PC-3 (cell line): Measurements from ENCODE around the gene IGFALS. TPM values are rescaled to one million over a fixed set of nuclear protein-coding genes. Genes with fewer than 3 reads are reported as not detected.
A peak's percentile ranks its signal among the peaks of the same experiment; 100 is the strongest.

Source experiments
- ATAC-seq: fragments of 200-7000 bp; cut with Tn5 transposase; 2 replicates; pipeline ENCODE4 v1.9.1; 2020; ENCODE audit warnings: mild to moderate bottlenecking, moderate library complexity
- BruUV-seq: library from RNA; stranded (reverse); fragments of 400-500 nt; replicated peaks from 2 replicates; lab custom pipeline; 2021; lab: Mats Ljungman, UMichigan
- CTCF ChIA-PET: fragments of 300-600 bp; sonication (Branson Sonifier 250); formaldehyde crosslinking; loops from one replicate; lab custom pipeline; 2022; ENCODE audit warnings: antibody characterized with exemption; lab: Charles Lee
- POLR2A ChIA-PET: fragments of 300-600 bp; sonication (Branson Sonifier 250); formaldehyde crosslinking; loops from one replicate; lab custom pipeline; 2022; ENCODE audit warnings: antibody characterized with exemption; ENCODE audit not compliant: unreplicated experiment; lab: Charles Lee
- DNase-seq: peaks from one replicate; pipeline ENCODE4 v3.0.0-alpha.2; 2015
- H2AFZ ChIP-seq: fragments of 300-600 bp; sonication (generic); 2 replicates; pipeline ENCODE4 v1.6.0; 2016; ENCODE audit warnings: antibody characterized with exemption, low read length
- H3F3A ChIP-seq: fragments of 300-600 bp; sonication (generic); one replicate; pipeline ENCODE4 v1.6.0; 2017; ENCODE audit warnings: antibody characterized with exemption, low read length, control low read depth, mild to moderate bottlenecking; ENCODE audit not compliant: unreplicated experiment
- H3K27ac ChIP-seq: fragments of 300-600 bp; sonication (generic); 2 replicates; pipeline ENCODE4 v1.5.1; 2016; ENCODE audit warnings: mild to moderate bottlenecking, low read length
- H3K27me3 ChIP-seq: fragments of 300-600 bp; sonication (generic); 2 replicates; pipeline ENCODE4 v1.6.1; 2016; ENCODE audit warnings: low read length, mixed read lengths
- H3K36me3 ChIP-seq: fragments of 300-600 bp; sonication (generic); 2 replicates; pipeline ENCODE4 v1.6.1; 2016; ENCODE audit warnings: low read depth, mixed run types, low read length, mixed read lengths
- H3K4me1 ChIP-seq: fragments of 300-600 bp; sonication (generic); 2 replicates; pipeline ENCODE4 v1.5.1; 2016; ENCODE audit warnings: low read length; ENCODE audit not compliant: insufficient read depth
- H3K4me2 ChIP-seq: fragments of 300-600 bp; sonication (generic); 2 replicates; pipeline ENCODE4 v1.6.0; 2016; ENCODE audit warnings: low read length
- H3K4me3 ChIP-seq: fragments of 300-600 bp; sonication (generic); 2 replicates; pipeline ENCODE4 v1.5.1; 2016; ENCODE audit warnings: mild to moderate bottlenecking, low read length, mixed read lengths
- H3K79me2 ChIP-seq: fragments of 300-600 bp; sonication (generic); 2 replicates; pipeline ENCODE4 v1.6.1; 2017; ENCODE audit warnings: low read length, mixed read lengths
- H3K9ac ChIP-seq: fragments of 300-600 bp; sonication (generic); 2 replicates; pipeline ENCODE4 v1.6.0; 2016; ENCODE audit warnings: mild to moderate bottlenecking, low read length
- H3K9me2 ChIP-seq: fragments of 300-600 bp; sonication (generic); replicated peaks from 2 replicates; pipeline ENCODE4 v1.6.1; 2016; ENCODE audit warnings: mixed run types, low read length, mixed read lengths
- H3K9me3 ChIP-seq: fragments of 300-600 bp; sonication (generic); 2 replicates; pipeline ENCODE4 v1.6.1; 2016; ENCODE audit warnings: low read length, mixed read lengths
- H4K20me1 ChIP-seq: fragments of 300-600 bp; sonication (generic); 2 replicates; pipeline ENCODE4 v1.6.1; 2016; ENCODE audit warnings: low read length, mixed read lengths
- CTCF ChIP-seq: fragments of 300-600 bp; sonication (generic); conservative IDR thresholded peaks from 2 replicates; pipeline ENCODE4 v1.5.1; 2017; ENCODE audit warnings: antibody characterized with exemption, low read depth, mild to moderate bottlenecking, low read length
- EZH2 ChIP-seq: fragments of 300-600 bp; sonication (generic); IDR thresholded peaks from one replicate; pipeline ENCODE4 v1.6.1; 2017; ENCODE audit warnings: antibody characterized with exemption, mild to moderate bottlenecking, low read length; ENCODE audit not compliant: unreplicated experiment
- EZH2phosphoT487 ChIP-seq: fragments of 300-600 bp; sonication (generic); IDR thresholded peaks from 2 replicates; pipeline ENCODE4 v1.6.1; 2018; ENCODE audit warnings: mild to moderate bottlenecking, antibody characterized with exemption, low read length, borderline replicate concordance
- intact Hi-C: fragments of 100-400 bp; cut with micrococcal nuclease; formaldehyde crosslinking; loops from 2 replicates; pipeline ENCODE4 v1.9.0; 2023
- total RNA-seq: library from RNA; depleted of rRNA; stranded (reverse); fragments of >200 nt; gene quantifications from 2 replicates; pipeline ENCODE4 v1.2.3, GENCODE V29; 2014

Gene IGFALS
- total RNA-seq, 1 experiment from 2014 or later: not detected

DNA sequence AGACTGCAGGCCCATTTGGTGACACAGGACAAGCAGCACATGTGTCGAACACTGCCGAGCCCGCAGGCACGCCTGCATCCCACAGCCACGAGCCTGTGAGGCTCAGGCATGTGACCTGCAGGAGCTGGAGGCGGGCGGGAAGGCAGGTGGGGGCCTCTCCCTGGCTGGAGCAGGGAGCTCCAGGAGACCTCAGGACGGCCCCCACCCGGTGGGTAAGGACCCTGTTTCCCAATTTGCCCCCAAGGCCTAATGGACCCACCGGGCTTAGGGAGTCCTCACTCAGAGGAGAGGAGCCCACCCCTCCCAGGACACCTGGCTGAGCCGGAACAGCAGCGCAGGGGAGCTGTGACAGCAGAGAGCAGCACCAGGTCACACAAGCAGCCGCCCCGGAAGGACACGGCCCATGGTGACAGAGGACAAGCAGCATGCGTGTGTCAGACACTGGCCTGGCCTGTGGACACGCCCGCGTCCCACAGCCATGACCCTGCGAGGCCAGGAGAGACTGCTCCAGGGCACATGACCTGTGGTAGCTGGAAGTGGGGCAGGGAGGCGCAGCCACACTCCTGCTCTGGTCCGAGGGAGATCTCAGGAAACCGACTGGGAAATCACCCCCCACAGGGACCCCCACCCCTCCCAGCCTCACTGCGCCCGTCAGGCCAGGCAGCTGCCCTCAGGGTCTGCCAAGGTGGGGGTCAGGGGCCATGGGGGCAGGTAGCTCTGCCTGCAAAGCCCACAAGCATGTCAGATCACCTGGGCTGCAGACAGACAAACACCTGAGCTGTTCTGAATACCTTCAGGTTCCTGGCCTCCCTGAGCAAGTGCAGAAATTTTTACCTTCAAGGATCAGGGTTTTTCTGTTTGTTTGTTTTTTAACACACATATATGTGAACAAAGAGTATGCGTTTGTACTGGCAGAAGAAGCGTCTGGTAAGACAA is 13.5 kb downstream of the IGFALS start:
- Histone ChIP-seq H3K9me2 (no peaks in the 10 kb centered on the region), H3K27me3 (no peaks in the 10 kb centered on the region), H4K20me1 (no peaks in the 10 kb centered on the region), H3K9ac (no peak overlapping the region), H3K4me2 (no peak overlapping the region), H3K79me2 (peaks cover 38% of the 10 kb centered on the region), H3K27ac (no peak overlapping the region), H3K4me1 (peaks cover 11% of the 10 kb centered on the region; the same call in 1 of the 2 replicates), H3K4me3 (no peak overlapping the region), H3F3A (no peaks in the 10 kb centered on the region), H3K9me3 (no peaks in the 10 kb centered on the region), H3K36me3 (no peaks in the 10 kb centered on the region), H2AFZ (no peak overlapping the region)
- ChIA-PET CTCF (no interaction called here), POLR2A (no interaction called here)
- DNase-seq (no peak), ATAC-seq (no peak)
- BruUV-seq: TSS peak; percentile 52
- TF ChIP-seq EZH2 (no peak), CTCF (no peak), EZH2phosphoT487 (no peak)
- intact Hi-C loops: no loop called here

DNA sequence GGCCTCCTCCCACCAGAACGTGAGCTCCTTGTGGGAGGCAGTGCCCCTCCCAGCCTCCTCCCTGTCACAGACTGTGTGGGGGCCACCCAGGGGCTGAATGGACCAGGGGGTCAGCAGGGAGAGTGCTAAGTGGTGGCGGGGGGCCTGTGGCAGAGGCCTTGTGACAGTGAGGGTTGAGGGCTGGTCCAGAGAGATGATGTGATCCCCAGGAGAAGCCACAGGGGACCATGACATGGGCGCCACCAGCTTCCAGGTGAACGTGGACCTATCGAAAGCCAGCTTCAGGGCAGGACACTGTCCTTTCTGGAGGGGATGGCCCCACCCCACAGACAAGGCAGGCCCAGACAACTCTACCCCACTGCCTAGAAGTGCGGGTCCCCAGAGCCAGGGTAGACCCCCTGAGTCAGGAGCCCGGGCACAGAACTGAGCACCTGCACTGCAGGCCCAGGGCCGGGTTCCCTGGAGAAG is 14.2 kb downstream of the IGFALS start:
- CTCF ChIA-PET: no interaction called here
- no peak overlapping the region for H2AFZ ChIP-seq
- peaks cover 15% of the 10 kb centered on the region; the same call in 1 of the 2 replicates for H3K4me1 ChIP-seq
- H3K27ac ChIP-seq: no peak overlapping the region
- no peak for TF ChIP-seq CTCF
- no peak for TF ChIP-seq EZH2phosphoT487
- TF ChIP-seq EZH2: no peak
- no peaks in the 10 kb centered on the region for H3K9me3 ChIP-seq
- intact Hi-C loops: no loop called here
- no peak overlapping the region for H3K4me3 ChIP-seq
- POLR2A ChIA-PET: no interaction called here
- ATAC-seq (no peak), DNase-seq (no peak)
- no peaks in the 10 kb centered on the region for H3K9me2 ChIP-seq
- H3F3A ChIP-seq: no peaks in the 10 kb centered on the region
- no peak overlapping the region for H3K9ac ChIP-seq
- peaks cover 3% of the 10 kb centered on the region; the same call in 1 of the 2 replicates for H4K20me1 ChIP-seq
- H3K27me3 ChIP-seq: no peaks in the 10 kb centered on the region
- BruUV-seq: no TSS peak
- no peak overlapping the region for H3K4me2 ChIP-seq
- peaks cover 38% of the 10 kb centered on the region for H3K79me2 ChIP-seq
- no peaks in the 10 kb centered on the region for H3K36me3 ChIP-seq
